ENCODE measurements around the gene SH3D21. TPM values are rescaled to one million over a fixed set of nuclear protein-coding genes. Genes with fewer than 3 reads are reported as not detected.

The SH3D21 gene
- polyA plus RNA-seq, 1 donor, result 2.8 TPM

DNA sequence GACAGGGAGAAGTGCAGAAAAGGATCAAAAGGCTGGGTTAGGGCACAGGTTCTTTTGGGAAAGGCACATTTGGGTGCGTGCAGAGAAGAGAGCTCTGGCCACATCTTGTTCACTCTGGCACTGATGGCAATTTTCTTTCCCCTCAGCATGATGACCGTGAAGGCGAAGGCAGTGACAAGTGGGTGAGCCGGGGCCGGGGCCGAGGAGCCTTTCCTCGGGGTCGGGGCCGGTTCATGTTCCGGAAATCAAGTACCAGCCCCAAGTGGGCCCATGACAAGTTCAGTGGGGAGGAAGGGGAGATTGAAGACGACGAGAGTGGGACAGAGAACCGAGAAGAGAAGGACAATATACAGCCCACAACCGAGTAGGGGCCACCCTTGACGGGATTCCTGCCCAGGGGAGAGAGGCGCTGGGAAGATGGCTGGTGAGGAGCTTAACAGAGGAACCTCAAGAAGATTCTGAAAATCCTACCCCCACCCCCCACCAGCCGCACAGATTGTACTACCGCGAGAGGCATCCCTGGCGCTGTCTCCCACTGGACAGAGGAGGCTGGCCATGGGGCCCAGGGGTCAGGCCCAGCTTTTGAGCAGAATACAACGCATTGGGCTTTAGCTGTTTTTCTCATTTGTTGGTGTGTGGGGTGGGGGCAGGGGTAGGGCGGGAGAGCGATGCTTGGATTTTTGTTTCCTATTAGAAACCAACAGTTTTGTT is 2.4 kb upstream of the SH3D21 start:
- no peak for DNase-seq (ENCODE audit: low read depth)

DNA sequence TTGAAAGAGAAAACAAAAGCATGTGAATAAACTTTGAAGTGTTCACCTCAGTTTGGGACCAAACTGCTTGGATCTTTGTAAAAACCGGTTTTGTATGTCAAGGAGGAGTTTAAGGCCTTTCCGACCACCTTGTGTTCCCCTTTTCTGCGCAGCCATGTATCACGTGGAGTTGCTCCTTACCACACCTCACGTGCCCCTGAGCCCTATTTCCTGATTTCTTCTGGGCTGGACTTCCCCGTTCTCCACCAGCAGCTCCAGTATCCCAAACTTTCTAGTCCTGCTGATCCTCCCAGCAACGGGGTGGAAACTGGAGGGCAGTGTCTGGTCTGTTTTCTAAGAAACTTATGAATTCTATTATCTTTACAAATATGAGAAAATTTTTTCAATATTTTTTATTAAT is 1.6 kb upstream of the SH3D21 start:
- DNase-seq (ENCODE audit: low read depth), result no peak

DNA sequence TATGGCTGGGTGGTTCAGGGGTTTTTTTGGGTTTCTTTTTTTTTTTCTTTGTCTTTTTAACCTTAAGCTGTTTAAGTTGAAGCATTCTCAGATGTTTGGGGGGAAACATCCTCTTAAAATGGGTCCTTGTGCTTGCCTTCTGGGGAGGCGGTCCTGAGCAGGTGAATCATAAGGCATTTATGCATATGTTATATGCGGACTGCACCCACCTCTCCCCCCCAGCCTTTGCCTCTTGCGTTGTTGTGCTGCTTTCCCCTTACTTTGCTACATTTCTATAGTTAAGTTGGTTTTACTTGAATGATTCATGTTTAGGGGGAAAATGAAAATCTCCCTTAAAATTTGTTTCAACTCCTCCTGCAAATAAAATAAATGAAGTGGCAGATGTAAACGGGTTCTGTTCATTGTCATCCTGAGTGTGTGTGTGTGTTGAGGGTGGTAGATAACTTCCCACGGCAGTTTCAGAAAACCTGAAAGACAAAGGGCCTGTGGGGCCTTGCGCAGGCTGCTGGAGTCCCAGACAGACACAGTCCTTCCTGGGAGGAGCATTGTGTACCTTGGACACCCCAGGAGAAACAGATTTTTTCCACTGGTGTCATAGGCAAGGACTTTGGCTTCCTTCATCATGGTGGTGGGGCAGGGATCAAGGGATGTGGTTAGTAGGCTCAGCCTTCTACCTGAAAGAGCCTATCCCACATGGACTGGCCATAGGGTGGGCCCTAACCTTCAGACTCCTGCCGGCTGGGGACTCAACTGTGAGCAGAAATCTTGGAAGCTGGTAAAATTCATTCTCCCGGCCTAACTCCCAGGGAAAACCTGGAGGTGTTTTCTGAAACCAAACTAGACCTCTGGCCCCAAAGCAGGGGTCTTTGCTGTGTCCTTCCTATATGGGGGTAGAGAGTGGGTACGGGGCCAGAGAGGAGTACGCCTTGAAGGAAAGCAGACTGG is 926 bp upstream of the SH3D21 start:
- no peak for DNase-seq (ENCODE audit: low read depth)

DNA sequence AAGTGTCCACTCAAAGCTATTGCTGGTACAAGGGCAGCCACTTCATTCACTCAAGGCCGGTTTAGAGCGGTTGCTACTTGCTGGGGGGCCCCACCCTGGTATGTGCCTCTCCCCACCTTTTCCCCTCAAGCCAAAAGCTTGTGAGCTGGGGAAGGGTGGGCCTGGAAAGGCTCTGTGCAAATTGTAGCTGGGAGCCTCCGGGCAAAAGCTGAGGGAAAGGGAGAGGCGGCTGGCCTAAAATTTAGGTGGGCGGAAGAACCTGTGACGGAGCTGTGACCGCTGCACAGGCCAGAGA is 306 bp upstream of the SH3D21 start:
- no peak for DNase-seq (ENCODE audit: low read depth)

DNA sequence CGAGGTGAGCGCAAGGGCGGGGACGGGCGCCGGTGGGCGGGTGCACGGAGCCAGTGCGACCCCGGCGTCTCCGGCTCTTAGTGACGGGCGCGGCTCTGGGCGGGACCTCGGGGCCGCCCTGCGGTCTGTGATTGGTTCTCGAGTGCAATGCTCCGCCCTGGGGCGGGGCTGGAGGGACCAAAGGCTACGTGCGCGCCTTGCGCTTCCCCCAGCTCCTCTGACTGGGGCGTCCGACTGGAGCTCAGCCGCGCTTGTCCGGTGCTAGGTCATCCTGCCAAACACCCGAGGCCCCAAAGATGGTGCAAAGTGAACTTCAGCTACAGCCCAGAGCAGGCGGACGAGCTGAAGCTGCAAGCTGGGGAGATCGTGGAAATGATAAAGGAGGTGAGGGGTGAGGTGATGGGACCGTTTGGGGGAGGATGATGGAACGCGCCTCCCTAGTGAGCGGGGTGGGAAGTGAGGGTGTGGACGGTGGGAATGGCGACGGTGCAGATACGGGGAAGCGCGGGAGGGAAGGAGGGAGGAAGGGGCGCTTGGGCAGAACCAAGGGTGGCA is 811 bp downstream of the SH3D21 start:
- DNase-seq (ENCODE audit: low read depth), result peak; percentile 83

DNA sequence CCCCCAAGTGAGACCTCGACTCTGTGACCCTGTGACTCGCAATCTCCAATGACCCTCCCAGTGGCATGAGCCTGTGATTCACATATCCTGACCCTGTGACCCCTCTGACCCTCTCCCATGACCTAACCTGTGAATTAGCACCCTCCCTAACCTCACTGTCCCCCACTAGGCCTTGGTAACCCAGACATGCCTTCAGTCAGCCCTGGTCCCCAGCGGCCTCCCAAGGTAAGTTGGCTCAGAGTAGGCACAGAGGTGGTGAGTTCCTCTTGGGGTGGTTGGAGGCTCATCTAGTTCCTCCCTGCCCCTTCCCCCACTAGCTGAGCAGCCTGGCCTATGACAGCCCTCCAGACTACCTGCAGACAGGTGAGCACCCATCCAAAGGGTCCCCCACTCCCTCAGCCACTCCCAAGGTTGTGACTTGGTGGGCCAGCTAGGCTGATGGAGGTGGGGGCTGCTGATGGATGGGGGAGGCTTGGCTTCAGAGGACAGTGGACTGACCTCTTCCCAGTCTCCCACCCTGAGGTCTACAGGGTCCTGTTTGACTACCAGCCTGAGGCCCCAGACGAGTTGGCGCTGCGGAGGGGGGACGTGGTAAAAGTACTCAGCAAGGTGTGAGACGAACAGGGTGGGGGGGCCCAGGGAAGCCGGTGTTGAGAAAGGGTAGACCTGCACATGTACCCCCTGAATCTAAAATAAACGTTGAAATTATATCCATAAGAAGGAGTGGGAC is 1.6 kb downstream of the SH3D21 start:
- DNase-seq (ENCODE audit: low read depth), result no peak

GRCh38 chr1:36309397-36309796 is 3.2 kb downstream of the SH3D21 start:
- no peak for DNase-seq (ENCODE audit: low read depth)

DNA sequence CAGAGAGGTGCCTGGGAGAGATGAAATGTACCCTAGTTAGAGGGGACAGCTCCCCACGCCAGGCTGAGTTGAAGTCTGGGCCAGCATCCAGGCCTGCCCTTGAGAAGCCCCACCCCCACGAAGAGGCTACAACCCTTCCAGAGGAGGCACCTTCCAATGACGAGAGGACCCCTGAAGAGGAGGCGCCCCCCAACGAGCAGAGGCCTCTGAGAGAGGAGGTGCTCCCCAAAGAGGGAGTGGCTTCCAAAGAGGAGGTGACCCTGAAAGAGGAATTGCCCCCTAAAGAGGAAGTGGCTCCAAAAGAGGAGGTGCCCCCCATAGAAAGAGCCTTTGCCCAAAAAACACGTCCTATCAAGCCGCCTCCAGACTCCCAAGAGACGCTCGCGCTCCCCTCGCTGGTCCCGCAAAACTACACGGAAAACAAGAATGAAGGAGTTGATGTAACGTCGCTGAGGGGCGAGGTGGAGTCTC is 14.2 kb downstream of the SH3D21 start:
- no peak for DNase-seq (ENCODE audit: low read depth)

GRCh38 chr1:36320767-36321118 is 14.6 kb downstream of the SH3D21 start:
- no peak for DNase-seq (ENCODE audit: low read depth)

DNA sequence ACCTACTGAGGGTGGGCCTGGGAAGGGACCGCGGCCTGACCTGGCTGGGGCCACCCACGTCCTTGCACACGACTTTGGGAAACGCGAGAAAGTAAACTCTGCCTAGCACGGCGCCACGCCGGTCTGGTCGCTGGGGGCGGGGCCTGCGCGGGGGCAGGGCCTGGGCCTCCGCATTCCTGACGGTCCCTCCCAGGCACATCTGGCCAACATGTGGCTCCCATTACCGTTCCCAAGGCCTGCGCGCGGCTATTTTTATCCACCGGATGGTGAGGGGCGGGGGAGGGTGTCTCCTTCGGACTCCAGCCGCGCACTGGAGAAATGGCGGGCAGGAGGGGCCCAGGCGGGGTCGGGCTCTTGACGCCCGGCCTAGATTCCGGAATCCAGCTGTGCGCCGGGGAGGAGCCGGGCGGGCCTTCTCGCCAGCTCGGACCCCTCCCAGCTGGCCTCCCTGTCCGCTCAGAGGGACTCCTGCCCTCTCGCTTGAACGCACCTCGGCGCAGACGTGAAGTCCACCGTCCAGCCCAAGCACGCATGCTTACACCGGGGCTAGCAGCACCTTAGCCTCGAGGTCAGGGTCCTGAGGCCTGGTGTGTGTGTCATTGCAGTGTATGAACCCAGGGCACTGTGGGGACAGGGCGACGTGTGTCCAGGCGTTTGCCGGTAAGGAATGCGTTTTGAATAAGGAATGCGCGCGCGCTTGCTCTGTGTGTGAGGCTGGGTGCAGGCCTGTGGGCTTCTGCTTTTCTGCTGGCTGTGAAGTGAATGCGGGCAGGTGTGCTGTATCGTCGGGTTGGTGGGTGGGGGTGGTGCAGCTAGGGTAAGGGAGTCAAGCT is 15.2 kb downstream of the SH3D21 start:
- DNase-seq (ENCODE audit: low read depth), result peak; percentile 82

- DNase-seq (ENCODE audit: low read depth), result no peak
Observed at GRCh38 chr1:36322041-36322785, 16.0 kb downstream of the SH3D21 start.

GRCh38 chr1:36322786-36323635 is 16.8 kb downstream of the SH3D21 start:
- DNase-seq (ENCODE audit: low read depth), result no peak

- peak; percentile 68 for DNase-seq (ENCODE audit: low read depth)
Observed at GRCh38 chr1:36323636-36324352, 17.6 kb downstream of the SH3D21 start, which contains the start of gene EVA1B. EVA1B (minus strand) TSS chr1:36323645; CDS start chr1:36323037, 608 bp downstream.

GRCh38 chr1:36324353-36324703 is 18.2 kb downstream of the SH3D21 start:
- no peak for DNase-seq (ENCODE audit: low read depth)

- no peak for DNase-seq (ENCODE audit: low read depth)
Observed at GRCh38 chr1:36326499-36326898, 20.3 kb downstream of the SH3D21 start.

DNA sequence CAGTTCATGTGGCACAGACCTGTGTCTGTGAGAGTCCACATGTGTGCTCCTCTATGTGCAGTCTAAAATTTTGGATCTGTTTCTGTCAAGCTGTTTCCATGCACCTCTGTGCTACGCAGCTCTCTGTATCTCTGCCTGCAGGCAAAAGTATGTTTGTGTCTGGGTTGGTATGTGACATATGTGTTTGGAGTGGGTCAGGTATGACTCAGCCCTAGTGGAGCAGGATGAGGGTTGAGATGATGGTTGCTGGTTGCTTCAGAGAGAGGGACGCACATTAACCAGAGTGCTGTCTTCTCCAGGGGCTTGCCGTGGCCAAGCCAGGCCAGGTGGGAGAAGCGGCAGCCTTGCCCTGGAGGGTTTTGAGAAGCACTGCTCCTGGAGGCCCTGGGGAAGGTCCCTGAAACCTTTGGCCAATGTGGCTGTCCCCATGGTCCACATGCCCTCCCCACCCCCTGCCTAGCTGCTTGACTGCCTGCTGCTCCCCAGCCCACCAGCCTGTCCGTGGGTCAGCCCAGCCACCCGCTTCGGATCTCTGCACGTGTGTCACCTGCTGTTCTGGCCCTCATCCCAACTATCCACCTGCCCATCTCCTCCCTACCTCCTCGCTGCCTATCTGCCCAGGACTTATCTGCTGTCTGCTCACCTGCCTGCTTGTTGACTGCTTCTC is 21.4 kb downstream of the SH3D21 start:
- DNase-seq (ENCODE audit: low read depth), result no peak

- no peak for DNase-seq (ENCODE audit: low read depth)
Observed at GRCh38 chr1:36328088-36328480, 21.9 kb downstream of the SH3D21 start.

DNA sequence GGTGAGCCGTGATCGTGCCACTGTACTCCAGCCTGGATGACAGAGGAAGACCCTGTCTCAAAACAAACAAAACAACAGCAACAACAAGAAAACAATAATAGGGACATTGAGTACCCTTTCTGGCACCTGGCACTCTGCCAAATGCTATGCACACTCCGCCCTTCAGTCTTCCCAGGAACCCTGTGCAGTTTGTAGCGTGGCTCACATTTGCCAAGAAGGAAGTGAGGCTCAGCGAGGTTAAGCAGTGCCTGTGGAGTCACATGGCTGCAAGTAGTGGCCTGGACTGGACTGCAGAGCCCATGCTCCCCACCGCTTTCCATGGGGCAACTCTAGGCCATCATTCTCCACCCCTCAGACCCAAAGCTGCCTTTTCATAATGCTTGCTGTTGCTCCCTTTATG is 22.5 kb downstream of the SH3D21 start:
- DNase-seq (ENCODE audit: low read depth), result no peak

All from forelimb muscle (tissue), 1 donor.